HG03280 (cell line): ENCODE measurements around the gene ALCAM.

Source experiments
- ATAC-seq: cut with Tn5 transposase; IDR thresholded peaks from one replicate; pipeline ENCODE4 v1.9.1; 2021; ENCODE audit warnings: mild to moderate bottlenecking, moderate library complexity; ENCODE audit not compliant: unreplicated experiment

ALCAM gene

GRCh38 chr3:105366326-105367062 is at the start of gene ALCAM:
Gene ALCAM (plus strand): TSS chr3:105366909.
- ATAC-seq, result peak; percentile 54

GRCh38 chr3:105317841-105318240 is 48.9 kb upstream of the ALCAM start:
- no peak for ATAC-seq

GRCh38 chr3:105322570-105323273 is 44.0 kb upstream of the ALCAM start:
- peak; percentile 87 for ATAC-seq

- peak; percentile 45 for ATAC-seq
Observed at GRCh38 chr3:105323274-105323599, 43.5 kb upstream of the ALCAM start.

GRCh38 chr3:105324951-105325350 is 41.8 kb upstream of the ALCAM start:
- ATAC-seq, result no peak

- no peak for ATAC-seq
Observed at GRCh38 chr3:105327662-105328337, 38.9 kb upstream of the ALCAM start.

GRCh38 chr3:105328338-105328730 is 38.4 kb upstream of the ALCAM start:
- no peak for ATAC-seq

GRCh38 chr3:105332961-105333360 is 33.7 kb upstream of the ALCAM start:
- no peak for ATAC-seq

GRCh38 chr3:105334138-105334882 is 32.4 kb upstream of the ALCAM start:
- ATAC-seq, result no peak

GRCh38 chr3:105339946-105340345 is 26.8 kb upstream of the ALCAM start:
- no peak for ATAC-seq

GRCh38 chr3:105343991-105344390 is 22.7 kb upstream of the ALCAM start:
- no peak for ATAC-seq

GRCh38 chr3:105345156-105345555 is 21.6 kb upstream of the ALCAM start:
- no peak for ATAC-seq

GRCh38 chr3:105347625-105348302 is 18.9 kb upstream of the ALCAM start:
- ATAC-seq, result no peak

- ATAC-seq, result no peak
Observed at GRCh38 chr3:105348307-105348706, 18.4 kb upstream of the ALCAM start.

GRCh38 chr3:105349684-105350387 is 16.9 kb upstream of the ALCAM start:
- ATAC-seq, result no peak

- ATAC-seq, result no peak
Observed at GRCh38 chr3:105351821-105352220, 14.9 kb upstream of the ALCAM start.

- no peak for ATAC-seq
Observed at GRCh38 chr3:105352976-105353375, 13.7 kb upstream of the ALCAM start.

GRCh38 chr3:105353485-105354161 is 13.1 kb upstream of the ALCAM start:
- no peak for ATAC-seq

- no peak for ATAC-seq
Observed at GRCh38 chr3:105354429-105354828, 12.3 kb upstream of the ALCAM start.
